GOT3 (cell line): Measurements from ENCODE around the gene PPP1R14B.
A peak's percentile ranks its signal among the peaks of the same experiment; 100 is the strongest.

Experiments
- DNase-seq: peaks from one replicate; lab custom pipeline; 2025; ENCODE audit warnings: mixed read lengths; lab: John Stamatoyannopoulos, UW

The PPP1R14B gene

GRCh38 chr11:64246871-64247728 lies at the start of gene PPP1R14B:
PPP1R14B (minus strand) TSS chr11:64246943; CDS start chr11:64246673, 270 bp downstream.
- DNase-seq = peak; percentile 57

GRCh38 chr11:64296236-64296635 lies 49.5 kb upstream of the PPP1R14B start:
- DNase-seq = no peak

GRCh38 chr11:64295760-64296159 lies 49.0 kb upstream of the PPP1R14B start:
- DNase-seq = no peak

GRCh38 chr11:64294774-64295173 lies 48.0 kb upstream of the PPP1R14B start:
- no peak for DNase-seq

GRCh38 chr11:64292460-64293254 lies 45.9 kb upstream of the PPP1R14B start:
- DNase-seq = no peak

GRCh38 chr11:64291752-64292459 lies 45.2 kb upstream of the PPP1R14B start:
- no peak for DNase-seq

GRCh38 chr11:64291262-64291751 lies 44.6 kb upstream of the PPP1R14B start, which contains the start of gene KCNK4:
KCNK4 (plus strand) TSS chr11:64291302; CDS start chr11:64293019, 1,717 bp downstream.
- DNase-seq = no peak

- DNase-seq = no peak
These were observed 43.9 kb upstream of the PPP1R14B start for GRCh38 chr11:64290352-64291261.

- DNase-seq = no peak
These were observed 42.3 kb upstream of the PPP1R14B start for GRCh38 chr11:64289002-64289564.

- no peak for DNase-seq
These were observed 41.6 kb upstream of the PPP1R14B start for GRCh38 chr11:64288353-64288750.

GRCh38 chr11:64287676-64288352 lies 41.1 kb upstream of the PPP1R14B start:
- no peak for DNase-seq

- DNase-seq = no peak
These were observed 40.0 kb upstream of the PPP1R14B start for GRCh38 chr11:64286801-64287159.

GRCh38 chr11:64285885-64286800 lies 39.4 kb upstream of the PPP1R14B start:
- DNase-seq = no peak

GRCh38 chr11:64284962-64285884 lies 38.5 kb upstream of the PPP1R14B start, which contains the start of gene GPR137:
GPR137 (plus strand) TSS chr11:64285848; CDS start chr11:64286525, 677 bp downstream.
- DNase-seq = peak; percentile 54

GRCh38 chr11:64284048-64284961 lies 37.6 kb upstream of the PPP1R14B start, which contains the start of gene BAD:
BAD (minus strand) TSS chr11:64284665; CDS start chr11:64284368, 297 bp downstream.
- DNase-seq = peak; percentile 85

- DNase-seq = no peak
These were observed 36.3 kb upstream of the PPP1R14B start for GRCh38 chr11:64283092-64283491.
